Fibroblast of skin of right biceps (primary cell): ENCODE data around the gene XYLT1.

ENCODE experiments used
- DNase-seq: peaks from one replicate; pipeline ENCODE4 v3.0.0-alpha.2; 2013

The XYLT1 gene

GRCh38 chr16:17245776-17246175, 225.0 kb downstream of the XYLT1 start:
- no peak for DNase-seq

GRCh38 chr16:17244872-17245551, 225.7 kb downstream of the XYLT1 start:
- no peak for DNase-seq

GRCh38 chr16:17241264-17241835, 229.4 kb downstream of the XYLT1 start:
- no peak for DNase-seq

GRCh38 chr16:17238285-17239028, 232.3 kb downstream of the XYLT1 start:
- no peak for DNase-seq

- DNase-seq = no peak
These were observed 233.3 kb downstream of the XYLT1 start for GRCh38 chr16:17237350-17237944.

- peak; percentile 32 for DNase-seq
These were observed 235.5 kb downstream of the XYLT1 start for GRCh38 chr16:17235147-17235815.

- no peak for DNase-seq
These were observed 237.3 kb downstream of the XYLT1 start for GRCh38 chr16:17233318-17234002.

- no peak for DNase-seq
These were observed 238.3 kb downstream of the XYLT1 start for GRCh38 chr16:17232487-17232886.

- DNase-seq = no peak
These were observed 238.8 kb downstream of the XYLT1 start for GRCh38 chr16:17231972-17232371.

- no peak for DNase-seq
These were observed 239.7 kb downstream of the XYLT1 start for GRCh38 chr16:17230932-17231581.

GRCh38 chr16:17229766-17230165, 241.0 kb downstream of the XYLT1 start:
- no peak for DNase-seq

- no peak for DNase-seq
These were observed 241.6 kb downstream of the XYLT1 start for GRCh38 chr16:17229131-17229530.

- no peak for DNase-seq
These were observed 242.1 kb downstream of the XYLT1 start for GRCh38 chr16:17228708-17229055.

GRCh38 chr16:17228048-17228707, 242.6 kb downstream of the XYLT1 start:
- no peak for DNase-seq

- no peak for DNase-seq
These were observed 243.5 kb downstream of the XYLT1 start for GRCh38 chr16:17227278-17227677.

GRCh38 chr16:17225541-17225940, 245.2 kb downstream of the XYLT1 start:
- DNase-seq = peak; percentile 76

GRCh38 chr16:17224879-17225281, 245.9 kb downstream of the XYLT1 start:
- peak; percentile 90 for DNase-seq

GRCh38 chr16:17224350-17224749, 246.4 kb downstream of the XYLT1 start:
- no peak for DNase-seq

GRCh38 chr16:17223576-17223975, 247.2 kb downstream of the XYLT1 start:
- no peak for DNase-seq

GRCh38 chr16:17222871-17223401, 247.8 kb downstream of the XYLT1 start:
- no peak for DNase-seq

GRCh38 chr16:17219991-17220390, 250.8 kb downstream of the XYLT1 start:
- no peak for DNase-seq
